ENCODE data around the gene TSPOAP1. TPM values are rescaled to one million over a fixed set of nuclear protein-coding genes. Genes with fewer than 3 reads are reported as not detected.

The TSPOAP1 gene
- total and polyA plus RNA-seq, 2 of the 4 experiments (the other 2 are of a cell fraction), result 0.90 to 1.6 TPM

- TF ChIP-seq, protein P1, sequence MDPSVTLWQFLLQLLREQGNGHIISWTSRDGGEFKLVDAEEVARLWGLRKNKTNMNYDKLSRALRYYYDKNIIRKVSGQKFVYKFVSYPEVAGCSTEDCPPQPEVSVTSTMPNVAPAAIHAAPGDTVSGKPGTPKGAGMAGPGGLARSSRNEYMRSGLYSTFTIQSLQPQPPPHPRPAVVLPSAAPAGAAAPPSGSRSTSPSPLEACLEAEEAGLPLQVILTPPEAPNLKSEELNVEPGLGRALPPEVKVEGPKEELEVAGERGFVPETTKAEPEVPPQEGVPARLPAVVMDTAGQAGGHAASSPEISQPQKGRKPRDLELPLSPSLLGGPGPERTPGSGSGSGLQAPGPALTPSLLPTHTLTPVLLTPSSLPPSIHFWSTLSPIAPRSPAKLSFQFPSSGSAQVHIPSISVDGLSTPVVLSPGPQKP (IDR thresholded peaks at IDR 0.05; ENCODE audit: borderline replicate concordance, low read depth, low read length), result no peak
- no peak for TF ChIP-seq SMC3 (IDR thresholded peaks at IDR 0.05; ENCODE audit: low read depth, low read length)
- TF ChIP-seq RAD21 (IDR thresholded peaks at IDR 0.05; ENCODE audit: low read length), result no peak
- no peak for TF ChIP-seq POLR2A (IDR thresholded peaks at IDR 0.05; ENCODE audit: low read depth, low read length)
Observed at GRCh38 chr17:58282442-58282841, 46.2 kb downstream of the TSPOAP1 start (continued).

DNA sequence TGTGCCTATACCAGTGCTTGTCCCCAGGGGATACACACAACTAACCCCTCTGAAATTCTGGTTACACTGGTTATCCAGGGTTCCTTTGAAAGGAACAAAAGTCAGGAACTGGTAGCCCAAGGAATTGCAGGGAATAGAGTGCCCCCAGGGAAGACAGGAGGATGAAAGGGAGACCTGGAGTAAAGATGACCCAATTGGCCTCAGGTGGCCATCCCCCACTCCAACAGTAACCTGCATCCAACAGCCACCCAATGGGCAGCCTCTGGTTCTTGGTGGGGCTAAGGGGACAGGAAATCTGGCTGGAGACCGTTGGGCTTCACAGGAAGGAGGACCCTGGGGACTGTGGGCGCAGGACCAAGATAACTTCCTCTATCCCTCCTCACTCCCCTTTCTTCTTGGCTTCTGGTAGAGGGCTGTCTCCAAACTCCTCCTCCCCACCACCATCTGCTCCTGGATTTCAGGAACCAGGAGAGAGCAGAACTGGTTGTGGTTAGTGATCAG lies 47.0 kb downstream of the TSPOAP1 start:
- no peak overlapping the region for H3K56ac ChIP-seq (ENCODE audit: extremely low read depth, insufficient read depth, low read length)
- no peak overlapping the region for H2BK120ac ChIP-seq (ENCODE audit: low read depth, low read length)
- ATAC-seq (ENCODE audit: low read depth), result no peak
- H4K91ac ChIP-seq (ENCODE audit: insufficient read depth, low read depth, low read length), result no peak overlapping the region
- H3K9me3 ChIP-seq (ENCODE audit: control insufficient read depth, insufficient read depth, low read length), result no peaks in the 10 kb centered on the region
- DNase-seq, result no peak
- peaks cover 24% of the 10 kb centered on the region for H3K27me3 ChIP-seq (ENCODE audit: control insufficient read depth, insufficient read depth, low read length)
- no peak overlapping the region for H3K27ac ChIP-seq (ENCODE audit: insufficient read depth, low read length)
- no peaks in the 10 kb centered on the region for H3K36me3 ChIP-seq (ENCODE audit: control insufficient read depth, insufficient read depth, low read length)
- no peak overlapping the region for H2BK5ac ChIP-seq (ENCODE audit: low read depth, low read length, poor library complexity, severe bottlenecking)
- in situ Hi-C loops (cut with MboI; ENCODE audit: low sequenced_read_pairs) (no loop called here), intact Hi-C loops (cut with micrococcal nuclease) (no loop called here), dilution Hi-C loops (cut with HindIII; ENCODE audit: low sequenced_read_pairs, unreplicated experiment) (no loop called here)
- CTCF ChIA-PET, result no interaction called here
- H3K4me2 ChIP-seq (ENCODE audit: low read depth, low read length), result no peak overlapping the region
- no peaks in the 10 kb centered on the region for H3K79me1 ChIP-seq (ENCODE audit: low read depth in 1 of 2, low read length in 2 of 2)
- H2BK15ac ChIP-seq (ENCODE audit: low read depth, low read length), result no peak overlapping the region
- H3K4me3 ChIP-seq (ENCODE audit: insufficient read depth, low read depth, low read length), result no peak overlapping the region
- H2AFZ ChIP-seq (replicated peaks; ENCODE audit: low read length, poor library complexity), result no peak overlapping the region
- WGBS, 2 experiments (ENCODE audit: extremely low coverage in 2 of 2, insufficient read length in 1 of 2), result no CpG with 5 or more reads among the region's 2 CpGs
- H3K9ac ChIP-seq (ENCODE audit: low read depth, low read length), result no peak overlapping the region
- no peaks in the 10 kb centered on the region for H3K4me1 ChIP-seq (ENCODE audit: control insufficient read depth, insufficient read depth, low read length)
- BruUV-seq (replicated peaks), result no TSS peak
- H4K20me1 ChIP-seq (ENCODE audit: insufficient read depth, low read length), result no peaks in the 10 kb centered on the region
- no peak overlapping the region for H2AK9ac ChIP-seq (replicated peaks; ENCODE audit: low read depth, low read length, poor library complexity)
- POLR2A ChIA-PET (ENCODE audit: unreplicated experiment), result no interaction called here
- H3K23ac ChIP-seq (ENCODE audit: low read depth, low read length), result no peak overlapping the region
- no peak overlapping the region for H4K5ac ChIP-seq (ENCODE audit: low read depth, low read length)
- H2AK5ac ChIP-seq (ENCODE audit: low read depth, low read length), result no peak overlapping the region
- no peaks in the 10 kb centered on the region for H3K9me1 ChIP-seq (ENCODE audit: insufficient read depth, low read length)
- H4K8ac ChIP-seq (ENCODE audit: low read depth in 2 of 2, low read length in 2 of 2), result no peak overlapping the region
- no peak overlapping the region for H2BK20ac ChIP-seq (ENCODE audit: low read depth, low read length)
- H3K4ac ChIP-seq (ENCODE audit: low read depth, low read length), result no peak overlapping the region
- H3K18ac ChIP-seq (ENCODE audit: low read depth, low read length), result no peak overlapping the region
- H3K14ac ChIP-seq (replicated peaks; ENCODE audit: low read depth, low read length), result no peak overlapping the region
- TF ChIP-seq FOS (IDR thresholded peaks at IDR 0.05; ENCODE audit: low read depth, low read length), result no peak
- TF ChIP-seq CHD1 (IDR thresholded peaks at IDR 0.05; ENCODE audit: low read depth, low read length), result no peak
- TF ChIP-seq NFE2L2 (IDR thresholded peaks at IDR 0.05; ENCODE audit: low read depth, low read length), result no peak
- TF ChIP-seq MAFK (IDR thresholded peaks at IDR 0.05; ENCODE audit: low read depth, low read length), result no peak
- TF ChIP-seq, protein P1 (IDR thresholded peaks at IDR 0.05; ENCODE audit: borderline replicate concordance, low read depth, low read length), result no peak
- TF ChIP-seq MXI1 (IDR thresholded peaks at IDR 0.05; ENCODE audit: borderline replicate concordance, low read depth, low read length), result no peak
- TF ChIP-seq BHLHE40 (IDR thresholded peaks at IDR 0.05; ENCODE audit: low read depth, low read length), result no peak
- TF ChIP-seq RFX5 (IDR thresholded peaks at IDR 0.05; ENCODE audit: low read depth, low read length), result no peak
- no peak for TF ChIP-seq CEBPB (IDR thresholded peaks at IDR 0.05; ENCODE audit: low read depth, low read length)
- no peak for TF ChIP-seq SMC3 (IDR thresholded peaks at IDR 0.05; ENCODE audit: low read depth, low read length)
- no peak for TF ChIP-seq POLR2A (IDR thresholded peaks at IDR 0.05; ENCODE audit: low read depth, low read length)
- no peak for TF ChIP-seq RAD21 (IDR thresholded peaks at IDR 0.05; ENCODE audit: low read length)
- TF ChIP-seq, protein P2, sequence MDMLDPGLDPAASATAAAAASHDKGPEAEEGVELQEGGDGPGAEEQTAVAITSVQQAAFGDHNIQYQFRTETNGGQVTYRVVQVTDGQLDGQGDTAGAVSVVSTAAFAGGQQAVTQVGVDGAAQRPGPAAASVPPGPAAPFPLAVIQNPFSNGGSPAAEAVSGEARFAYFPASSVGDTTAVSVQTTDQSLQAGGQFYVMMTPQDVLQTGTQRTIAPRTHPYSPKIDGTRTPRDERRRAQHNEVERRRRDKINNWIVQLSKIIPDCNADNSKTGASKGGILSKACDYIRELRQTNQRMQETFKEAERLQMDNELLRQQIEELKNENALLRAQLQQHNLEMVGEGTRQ (IDR thresholded peaks at IDR 0.05; ENCODE audit: low read depth, low read length), result no peak
- no peak for TF ChIP-seq RCOR1 (IDR thresholded peaks at IDR 0.05; ENCODE audit: insufficient replicate concordance, low read length)
- no peak for TF ChIP-seq MAZ (IDR thresholded peaks at IDR 0.05; ENCODE audit: borderline replicate concordance, low read depth, low read length)

All from IMR-90 (cell line).